ENCODE data around the gene WIZ. TPM values are rescaled to one million over a fixed set of nuclear protein-coding genes. Genes with fewer than 3 reads are reported as not detected.

Gene WIZ
- total and polyA plus RNA-seq, 2 of the 8 experiments (the other 6 are each of a cell fraction or from before 2014, with no cell fraction given), result 12.5 to 33.2 TPM

- H3K56ac ChIP-seq (replicated peaks; ENCODE audit: insufficient read length, low read depth, low read length), result no peak overlapping the region
- no peaks in the 10 kb centered on the region for H3K79me2 ChIP-seq (ENCODE audit: control insufficient read depth in 1 of 2, insufficient read depth in 2 of 2, low read length in 2 of 2)
- H3K4me1 ChIP-seq (replicated peaks in 1 of 4; ENCODE audit: control insufficient read depth in 3 of 4, insufficient read depth in 4 of 4, low read length in 3 of 4), result no peaks in the 10 kb centered on the region
- H4K20me1 ChIP-seq (replicated peaks in 1 of 2; ENCODE audit: control insufficient read depth in 1 of 2, insufficient read depth in 2 of 2, low read length in 2 of 2), result no peaks in the 10 kb centered on the region
- H3K4ac ChIP-seq (replicated peaks; ENCODE audit: insufficient read length, low read depth, low read length), result no peak overlapping the region
- no peak overlapping the region for H2AK5ac ChIP-seq (ENCODE audit: low read depth, low read length)
- TF ChIP-seq RNF2 (IDR thresholded peaks at IDR 0.05; ENCODE audit: borderline replicate concordance, low read depth, low read length, missing control alignments, poor library complexity, severe bottlenecking) (no peak), TAF7 (optimal IDR thresholded peaks at IDR 0.05; ENCODE audit: borderline replicate concordance, low read depth, low read length) (no peak), ZNF274 (IDR thresholded peaks at IDR 0.05; ENCODE audit: borderline replicate concordance, extremely low read depth, low read length) (no peak)
- no peak overlapping the region for H3K9ac ChIP-seq (replicated peaks in 1 of 4; ENCODE audit: extremely low read depth in 1 of 4, low read depth in 3 of 4, low read length in 3 of 4)
- POLR2A ChIA-PET (ENCODE audit: partially characterized antibody), result no interaction called here
- H3K4me2 ChIP-seq (ENCODE audit: insufficient read depth in 1 of 2, low read depth in 2 of 2, low read length in 2 of 2), result no peak overlapping the region
- H3K14ac ChIP-seq (ENCODE audit: insufficient read length), result no peak overlapping the region
- no peak overlapping the region for H3K18ac ChIP-seq (ENCODE audit: extremely low read depth, low read length)
- H2BK12ac ChIP-seq (ENCODE audit: low read depth, low read length), result no peak overlapping the region
- H2BK20ac ChIP-seq (ENCODE audit: low read length), result no peak overlapping the region
- DNase-seq (ENCODE audit: low read depth in 1 of 2, low spot score in 2 of 2) (no peak), FAIRE-seq (no peak)
- H2BK120ac ChIP-seq (replicated peaks; ENCODE audit: low read depth, low read length), result no peak overlapping the region
- no peaks in the 10 kb centered on the region for H3K79me1 ChIP-seq (ENCODE audit: low read depth, low read length)
- no peak overlapping the region for H4K91ac ChIP-seq (replicated peaks; ENCODE audit: insufficient read length, low read length)
- CTCF ChIA-PET (ENCODE audit: partially characterized antibody), result no interaction called here
- no peak overlapping the region for H2BK5ac ChIP-seq (ENCODE audit: low read depth, low read length)
- H2BK15ac ChIP-seq (ENCODE audit: low read length), result no peak overlapping the region
- no peak overlapping the region for H2AFZ ChIP-seq (ENCODE audit: low read length)
- H3K23ac ChIP-seq (ENCODE audit: insufficient read length), result no peak overlapping the region
- no peak overlapping the region for H4K5ac ChIP-seq (ENCODE audit: insufficient read length, low read depth, low read length)
- no peak overlapping the region for H4K8ac ChIP-seq (ENCODE audit: extremely low read depth, insufficient read depth, low read length)
- no peaks in the 10 kb centered on the region for H3K27me3 ChIP-seq (replicated peaks in 1 of 4; ENCODE audit: control insufficient read depth in 3 of 4, extremely low read depth in 1 of 4, insufficient read depth in 3 of 4, low read length in 3 of 4)
- H3K27ac ChIP-seq (ENCODE audit: low read depth, low read length), result no peak overlapping the region
- H3K23me2 ChIP-seq (ENCODE audit: low read depth, low read length), result no peaks in the 10 kb centered on the region
- peaks cover 37 to 58% of the 10 kb centered on the region in 2 experiments; a peak in 3 of 4 replicates for H3K9me3 ChIP-seq (ENCODE audit: insufficient read depth in 2 of 2, low read depth in 1 of 2, low read length in 1 of 2)
- WGBS, 2 experiments (ENCODE audit: extremely low coverage in 1 of 2, insufficient coverage in 1 of 2, insufficient read length in 1 of 2, insufficient replicate concordance in 2 of 2, low coverage in 1 of 2, low lambda C conversion rate in 2 of 2, missing lambda C conversion rate in 1 of 2), result 64% methylated on average over 4 of the region's 5 CpGs; no CpG with 5 or more reads in 1 of the 2 experiments
- H3K4me3 ChIP-seq (ENCODE audit: extremely low read depth in 1 of 4, insufficient read depth in 2 of 4, low read depth in 3 of 4, low read length in 4 of 4), result no peak overlapping the region
- H3K36me3 ChIP-seq (ENCODE audit: control insufficient read depth in 2 of 4, insufficient read depth in 4 of 4, low read length in 3 of 4), result no peaks in the 10 kb centered on the region
Observed at GRCh38 chr19:15476325-15476724, 26.6 kb upstream of the WIZ start.

Measured in H1 (cell line).